Natural killer cell (primary cell): Measurements from ENCODE around the gene KIF16B. TPM values are rescaled to one million over a fixed set of nuclear protein-coding genes. Genes with fewer than 3 reads are reported as not detected.

Source experiments
- ATAC-seq, 3 donors: fragments of 150-1000 bp in 2 of 3; fragments of 200-7000 bp in 1 of 3; cut with Tn5 transposase; 1 replicate in 1 of 3; 2 replicates in 2 of 3; pipeline ENCODE4 v1.10.0; 2021; ENCODE audit warnings: mild to moderate bottlenecking in 2 of 3, moderate library complexity in 2 of 3
- DNase-seq, 2 donors: peaks; one replicate each; pipeline versions ENCODE4 v3.0.0 to v3.0.0-alpha.2; 2013 to 2021; ENCODE audit warnings: mixed read lengths in 1 of 2
- H3K27ac ChIP-seq: one replicate; pipeline ENCODE4 v1.5.1; 2013; ENCODE audit warnings: mild to moderate bottlenecking, low read length
- H3K27me3 ChIP-seq: one replicate; pipeline ENCODE4 v1.6.1; 2013; ENCODE audit warnings: low read length; ENCODE audit not compliant: control insufficient read depth, insufficient read depth
- H3K36me3 ChIP-seq: one replicate; pipeline ENCODE4 v1.6.1; 2013; ENCODE audit warnings: low read length; ENCODE audit not compliant: control insufficient read depth, insufficient read depth
- H3K4me1 ChIP-seq: one replicate; pipeline ENCODE4 v1.6.1; 2013; ENCODE audit warnings: low read length; ENCODE audit not compliant: control insufficient read depth, insufficient read depth
- H3K4me3 ChIP-seq: one replicate; pipeline ENCODE4 v1.5.1; 2013; ENCODE audit warnings: low read length
- H3K9me3 ChIP-seq: one replicate; pipeline ENCODE4 v1.6.1; 2013; ENCODE audit warnings: low read length; ENCODE audit not compliant: control insufficient read depth, insufficient read depth
- H3K27ac Mint-ChIP-seq, 2 donors: one replicate each; pipeline ENCODE4 v1.8.0; 2022; ENCODE audit warnings: mild to moderate bottlenecking in 2 of 2, mixed read lengths in 2 of 2, moderate library complexity in 1 of 2
- H3K27me3 Mint-ChIP-seq, 2 donors: one replicate each; pipeline ENCODE4 v1.8.0; 2022; ENCODE audit warnings: low read depth in 2 of 2, mixed read lengths in 2 of 2
- H3K36me3 Mint-ChIP-seq: one replicate; pipeline ENCODE4 v1.8.0; 2022; ENCODE audit warnings: mixed read lengths
- H3K4me1 Mint-ChIP-seq, 2 donors: one replicate each; pipeline ENCODE4 v1.8.0; 2022; ENCODE audit warnings: mixed read lengths in 2 of 2
- H3K4me3 Mint-ChIP-seq: one replicate; pipeline ENCODE4 v1.8.0; 2022; ENCODE audit warnings: mild to moderate bottlenecking, moderate library complexity, mixed read lengths
- H3K9me3 Mint-ChIP-seq, 2 donors: one replicate each; pipeline ENCODE4 v1.8.0; 2022; ENCODE audit warnings: mixed read lengths in 2 of 2
- WGBS: methylation state at CpG from one replicate; pipeline ENCODE4 v1.1.7; 2013; ENCODE audit warnings: missing lambda C conversion rate; ENCODE audit not compliant: insufficient coverage; 5-methylcytosine and 5-hydroxymethylcytosine counted together
- intact Hi-C: fragments of 100-400 bp; cut with micrococcal nuclease; formaldehyde crosslinking; loops from one replicate; pipeline ENCODE4 v1.14.2; 2022
- total RNA-seq, 4 donors: library from RNA; stranded (reverse); fragments of 120-200 nt in 1 of 4; gene quantifications; one replicate each; pipeline versions ENCODE4 v1.2.3 to v1.2.4, GENCODE V29; 2013 to 2022
- TF ChIP-seq, protein P1 (sequence below): fragments of 200-600 bp; IDR thresholded peaks from one replicate; pipeline ENCODE4 v1.8.0; 2022; ENCODE audit warnings: antibody characterized with exemption

Gene KIF16B
- total RNA-seq, 3 donors from 2014 or later (not counting 1 experiment from before 2014, with no cell fraction given): 3.9 to 11.8 (median 9.2) TPM

DNA sequence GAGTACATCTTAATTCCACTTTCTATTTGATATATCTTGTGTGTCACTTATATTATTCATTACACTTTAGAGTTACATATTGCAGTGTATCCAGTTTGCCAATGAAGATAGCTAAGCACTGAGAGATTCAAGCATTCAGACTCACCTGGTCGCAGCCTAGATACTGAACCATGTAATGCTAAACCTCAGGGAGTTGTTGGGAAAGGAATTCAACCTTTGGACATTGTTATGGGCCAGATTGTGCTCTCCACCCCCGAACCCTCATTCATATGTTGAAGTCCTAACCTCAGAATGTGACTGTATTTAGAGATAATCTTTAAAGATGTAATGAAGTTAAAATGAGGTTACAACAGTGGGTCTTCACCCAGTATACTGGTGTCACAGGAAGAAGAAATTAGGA lies 13.8 kb upstream of the KIF16B start:
- intact Hi-C loops: no loop called here
- Mint-ChIP-seq H3K4me1 (no peaks in the 10 kb centered on the region), H3K36me3 (no peaks in the 10 kb centered on the region), H3K27ac (no peak overlapping the region), H3K4me3 (no peak overlapping the region), H3K9me3 (no peaks in the 10 kb centered on the region), H3K27me3 (peaks cover 18 to 44% of the 10 kb centered on the region in 2 donors)
- no peaks in the 10 kb centered on the region for H3K9me3 ChIP-seq
- ATAC-seq (no peak), DNase-seq (no peak)
- H3K4me3 ChIP-seq: no peak overlapping the region
- H3K4me1 ChIP-seq: no peaks in the 10 kb centered on the region
- no peaks in the 10 kb centered on the region for H3K36me3 ChIP-seq
- TF ChIP-seq, protein P1, sequence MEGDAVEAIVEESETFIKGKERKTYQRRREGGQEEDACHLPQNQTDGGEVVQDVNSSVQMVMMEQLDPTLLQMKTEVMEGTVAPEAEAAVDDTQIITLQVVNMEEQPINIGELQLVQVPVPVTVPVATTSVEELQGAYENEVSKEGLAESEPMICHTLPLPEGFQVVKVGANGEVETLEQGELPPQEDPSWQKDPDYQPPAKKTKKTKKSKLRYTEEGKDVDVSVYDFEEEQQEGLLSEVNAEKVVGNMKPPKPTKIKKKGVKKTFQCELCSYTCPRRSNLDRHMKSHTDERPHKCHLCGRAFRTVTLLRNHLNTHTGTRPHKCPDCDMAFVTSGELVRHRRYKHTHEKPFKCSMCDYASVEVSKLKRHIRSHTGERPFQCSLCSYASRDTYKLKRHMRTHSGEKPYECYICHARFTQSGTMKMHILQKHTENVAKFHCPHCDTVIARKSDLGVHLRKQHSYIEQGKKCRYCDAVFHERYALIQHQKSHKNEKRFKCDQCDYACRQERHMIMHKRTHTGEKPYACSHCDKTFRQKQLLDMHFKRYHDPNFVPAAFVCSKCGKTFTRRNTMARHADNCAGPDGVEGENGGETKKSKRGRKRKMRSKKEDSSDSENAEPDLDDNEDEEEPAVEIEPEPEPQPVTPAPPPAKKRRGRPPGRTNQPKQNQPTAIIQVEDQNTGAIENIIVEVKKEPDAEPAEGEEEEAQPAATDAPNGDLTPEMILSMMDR: no peak
- H3K27me3 ChIP-seq: no peaks in the 10 kb centered on the region
- WGBS: 87% methylated on average over 2 of the region's 2 CpGs
- H3K27ac ChIP-seq: no peak overlapping the region

DNA sequence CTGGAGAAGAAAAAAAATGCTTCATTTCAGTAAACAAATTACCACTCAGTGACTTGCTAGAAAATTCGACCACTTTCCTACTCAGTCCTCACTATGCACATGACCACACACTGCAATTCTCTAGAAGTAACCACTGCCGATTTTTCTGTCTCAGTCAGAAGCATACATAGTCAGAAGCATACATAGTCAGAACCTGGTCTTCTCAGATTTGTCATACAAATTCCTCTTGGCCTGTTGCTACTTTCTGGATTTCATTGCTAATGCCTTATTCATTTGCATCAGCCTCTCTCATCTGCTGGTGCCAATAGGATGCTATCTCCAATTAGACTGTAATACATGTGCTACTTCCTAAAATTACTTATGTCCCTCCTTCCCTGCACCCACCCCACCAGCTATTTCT lies 10.2 kb upstream of the KIF16B start:
- DNase-seq (no peak), ATAC-seq (no peak)
- TF ChIP-seq, protein P1: no peak
- intact Hi-C loops: no loop called here
- Histone ChIP-seq H3K27ac (no peak overlapping the region), H3K27me3 (no peaks in the 10 kb centered on the region), H3K36me3 (no peaks in the 10 kb centered on the region), H3K4me3 (no peak overlapping the region), H3K9me3 (no peaks in the 10 kb centered on the region), H3K4me1 (no peaks in the 10 kb centered on the region)
- Mint-ChIP-seq H3K4me3 (no peak overlapping the region), H3K9me3 (no peaks in the 10 kb centered on the region), H3K4me1 (no peaks in the 10 kb centered on the region), H3K27me3 (peaks cover 17 to 32% of the 10 kb centered on the region in 2 donors), H3K27ac (no peak overlapping the region), H3K36me3 (no peaks in the 10 kb centered on the region)
- WGBS: 90% methylated on average over 2 of the region's 2 CpGs

DNA sequence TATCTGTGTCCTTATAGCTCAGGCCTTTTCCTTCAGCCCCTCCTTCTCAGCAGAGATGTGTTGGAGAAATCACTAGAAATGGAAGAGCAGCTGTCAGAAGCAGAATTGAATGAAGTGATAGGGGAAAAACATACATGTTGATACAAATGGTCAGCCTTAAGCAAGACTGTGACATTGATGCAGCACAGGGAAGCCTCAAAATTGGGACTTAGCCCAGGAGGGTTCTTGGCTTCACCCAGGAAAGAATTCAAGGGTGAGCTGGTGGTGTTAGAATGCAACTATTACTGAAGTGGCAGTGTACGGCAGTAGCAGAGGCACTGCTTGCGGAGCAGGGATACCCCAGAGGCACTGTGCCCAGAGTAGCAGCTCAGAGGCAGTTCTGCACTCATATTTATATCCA lies 8.0 kb upstream of the KIF16B start:
- Mint-ChIP-seq H3K4me1 (no peaks in the 10 kb centered on the region), H3K27ac (no peak overlapping the region), H3K9me3 (no peaks in the 10 kb centered on the region), H3K4me3 (no peak overlapping the region), H3K36me3 (no peaks in the 10 kb centered on the region), H3K27me3 (peaks cover 11 to 14% of the 10 kb centered on the region in 2 donors)
- 80% methylated on average over 1 of the region's 2 CpGs for WGBS
- ATAC-seq: no peak
- no peaks in the 10 kb centered on the region for H3K9me3 ChIP-seq
- DNase-seq: no peak
- no peaks in the 10 kb centered on the region for H3K36me3 ChIP-seq
- intact Hi-C loops: no loop called here
- H3K27ac ChIP-seq: no peak overlapping the region
- no peaks in the 10 kb centered on the region for H3K4me1 ChIP-seq
- TF ChIP-seq, protein P1: no peak
- H3K27me3 ChIP-seq: no peaks in the 10 kb centered on the region
- no peak overlapping the region for H3K4me3 ChIP-seq

DNA sequence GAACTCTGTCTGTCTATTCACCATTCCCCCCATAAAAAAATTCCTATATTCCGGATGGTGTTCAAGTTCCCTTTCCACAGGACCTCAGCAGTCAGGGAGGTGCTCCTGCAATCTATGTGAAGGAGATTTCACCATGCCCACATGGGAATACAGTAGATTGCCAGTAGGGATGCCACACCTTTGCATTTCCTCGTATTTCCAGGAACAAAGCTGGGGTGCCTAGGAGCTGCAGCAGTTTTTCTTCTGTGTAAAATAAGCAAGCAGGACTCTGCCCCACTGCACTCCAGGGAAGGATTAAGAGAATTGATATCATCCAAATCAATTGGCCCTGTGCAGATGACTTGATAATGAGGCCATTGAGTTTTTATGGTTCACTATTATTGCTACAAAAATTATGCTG lies 7.4 kb upstream of the KIF16B start:
- H3K27ac Mint-ChIP-seq: no peak overlapping the region

More for the DNA sequence above, 7.4 kb upstream of the KIF16B start:
- intact Hi-C loops: no loop called here
- peaks cover 11 to 14% of the 10 kb centered on the region in 2 donors for H3K27me3 Mint-ChIP-seq
- DNase-seq (no peak), ATAC-seq (no peak)
- H3K36me3 ChIP-seq: no peaks in the 10 kb centered on the region
- no peak overlapping the region for H3K4me3 ChIP-seq
- WGBS: 83% methylated on average over 2 of the region's 2 CpGs
- TF ChIP-seq, protein P1: no peak
- no peak overlapping the region for H3K27ac ChIP-seq
- no peaks in the 10 kb centered on the region for H3K27me3 ChIP-seq
- no peaks in the 10 kb centered on the region for H3K9me3 Mint-ChIP-seq
- no peaks in the 10 kb centered on the region for H3K36me3 Mint-ChIP-seq
- peaks cover 2% of the 10 kb centered on the region for H3K4me1 ChIP-seq
- H3K9me3 ChIP-seq: no peaks in the 10 kb centered on the region
- peaks cover 0 to 3% of the 10 kb centered on the region in 2 donors for H3K4me1 Mint-ChIP-seq
- H3K4me3 Mint-ChIP-seq: no peak overlapping the region
